Left colon (tissue), 2 donors: ENCODE results near the gene GPC1. TPM values are rescaled to one million over a fixed set of nuclear protein-coding genes. Genes with fewer than 3 reads are reported as not detected.

Source experiments
- ATAC-seq: fragments of 200-7000 bp; cut with Tn5 transposase; one replicate; pipeline ENCODE4 v1.9.1; 2020; ENCODE audit warnings: mild to moderate bottlenecking, moderate library complexity
- DNase-seq, 2 donors: peaks; one replicate each; pipeline ENCODE4 v3.0.0-alpha.2; 2020
- intact Hi-C, 2 donors: fragments of 100-400 bp; cut with DNase I in 1 of 2; cut with micrococcal nuclease in 1 of 2; formaldehyde crosslinking; loops; one replicate each; pipeline versions ENCODE4 v1.11.2 to v1.14.0; 2022; cut with DNase I, micrococcal nuclease
- microRNA-seq, 2 donors: library from miRNA; unstranded; fragments of <30 nt; microRNA quantifications; one replicate each; pipeline versions ENCODE4 v1.1.0 to v1.2.0, GENCODE V29; 2020
- total RNA-seq, 2 donors: library from RNA; stranded (reverse); fragmentation: NEBNext Ultra II Directional; extraction: Animal tissue kit (Norgen Biotek cat#: 25700); gene quantifications; one replicate each; pipeline ENCODE4 v1.2.1, GENCODE V29; 2021
- donor health status: DM: no; HTN: no; CAD: no.
- donor health status: DM: yes; HTN: yes; CAD: no.

GPC1 gene
- total RNA-seq, 2 donors from 2014 or later: 10.4 to 20.0 TPM

DNA sequence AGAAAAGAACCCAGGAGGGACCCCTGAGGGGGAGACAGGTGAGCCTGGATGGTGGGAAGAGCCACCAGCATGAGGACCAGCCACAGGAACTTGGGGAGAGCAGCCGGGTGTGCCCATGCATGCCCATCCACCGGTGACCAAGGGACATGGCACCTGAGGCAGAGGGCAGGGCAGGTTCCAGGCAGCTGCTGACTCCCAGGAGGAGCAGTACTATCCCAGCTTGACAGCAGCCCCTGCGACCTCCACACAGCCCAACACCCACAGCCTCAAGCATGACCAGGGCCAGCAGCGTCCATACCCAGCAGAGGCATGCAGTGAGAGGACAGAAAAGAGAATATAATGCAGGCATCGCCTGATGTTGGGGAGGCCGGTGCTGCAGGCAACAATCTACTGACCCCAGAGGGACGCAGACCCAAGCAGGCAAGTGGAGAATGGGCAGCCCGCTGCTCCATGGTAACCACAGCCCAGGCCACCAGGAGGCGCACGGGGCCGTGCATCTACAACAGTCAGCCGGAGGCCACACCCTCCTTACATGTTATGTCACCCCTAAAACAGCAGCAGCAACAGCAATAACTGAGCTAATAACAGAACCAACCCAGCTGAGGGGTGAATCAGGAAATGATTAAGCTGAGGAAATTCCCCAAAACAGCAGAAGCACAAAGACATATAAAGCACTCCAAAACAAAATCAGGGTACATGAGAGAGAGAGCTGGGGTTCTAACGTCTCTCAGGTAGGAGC lies 78.3 kb downstream of the GPC1 start:
- ATAC-seq: peak; percentile 97
- intact Hi-C loops: loop anchor here in 1 of 2 donors (10.0 kb wide), 1 partner anchor 191 kb away; no protein-coding TSS in a partner anchor
- DNase-seq: peak; percentile 74 to 91

DNA sequence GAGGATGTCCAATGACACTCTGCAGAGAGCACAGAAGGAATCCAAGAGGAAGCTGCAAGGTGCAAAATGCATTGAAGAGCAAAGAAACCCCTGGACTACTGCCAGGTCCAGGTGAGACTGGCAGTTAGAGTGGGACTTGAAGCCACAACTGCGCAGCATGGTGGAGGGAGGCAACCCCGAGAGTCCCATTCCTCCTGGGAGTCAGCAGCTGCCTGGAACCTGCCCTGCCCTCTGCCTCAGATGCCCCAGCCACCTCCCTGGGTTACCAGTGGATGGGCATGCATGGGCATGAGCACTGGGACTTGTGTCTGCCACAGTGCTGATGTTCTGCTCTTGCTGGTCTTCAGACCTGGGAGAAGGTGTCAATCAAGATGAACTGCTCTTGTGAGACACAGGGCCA lies 79.2 kb downstream of the GPC1 start:
- no peak for DNase-seq
- intact Hi-C loops: loop anchor here in 1 of 2 donors (10.0 kb wide), 1 partner anchor 190 kb away; no protein-coding TSS in a partner anchor
- no peak for ATAC-seq

DNA sequence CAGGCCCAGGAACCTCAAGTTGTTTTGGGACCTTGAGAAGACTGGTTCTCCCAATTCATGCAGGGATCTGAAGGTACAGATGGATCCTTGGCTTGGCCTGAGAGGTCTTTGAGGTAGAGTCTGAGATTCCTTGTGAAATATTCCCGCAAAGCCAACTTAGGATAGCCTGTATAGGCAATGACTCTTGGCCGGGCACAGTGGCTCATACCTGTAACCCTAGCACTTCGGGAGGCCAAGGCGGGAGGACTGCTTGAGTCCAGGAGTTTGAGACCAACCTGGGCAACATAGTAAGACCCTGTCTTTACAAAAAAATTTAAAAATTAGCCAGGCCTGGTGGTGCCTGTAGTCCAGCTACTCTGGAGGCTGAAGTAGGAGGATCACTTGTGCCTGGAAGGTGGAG lies 81.9 kb downstream of the GPC1 start:
- no peak for DNase-seq
- intact Hi-C loops: loop anchor here in 1 of 2 donors (10.0 kb wide), 1 partner anchor 187 kb away; no protein-coding TSS in a partner anchor
- no peak for ATAC-seq

Small RNA genes within 50 kb of the gene (microRNA-seq; reads per million reads assigned to microRNA genes)
- gene MIR149: 192 to 866 reads per million in 2 donors

Other genes with a start within 250 kb of the GPC1 start
- 10 to 100 TPM; 18.5 to 19.9 TPM for gene ANKMY1, start 122.3 kb downstream of the GPC1 start, total RNA-seq
- 1 to 10 TPM; 4.1 to 6.0 TPM for gene DUSP28, start 124.7 kb downstream of the GPC1 start, total RNA-seq
- 100 to 1,000 TPM in 1 of 2 donors, 10 to 100 TPM in 1; 91.4 to 107 TPM for gene RNPEPL1, start 132.8 kb downstream of the GPC1 start, total RNA-seq
- gene CAPN10, start 151.1 kb downstream of the GPC1 start, total RNA-seq: 10 to 100 TPM; 33.6 to 36.1 TPM
- 10 to 100 TPM; 67.5 to 84.3 TPM for gene GPR35, start 189.8 kb downstream of the GPC1 start, total RNA-seq
- 1 to 10 TPM in 1 of 2 donors, under 1 TPM in 1; 0.85 to 2.4 TPM for gene AQP12B, start 247.2 kb downstream of the GPC1 start, total RNA-seq